ENCODE data around the gene MLPH.

Gene MLPH

GRCh38 chr2:237529452-237530402 lies 42.7 kb downstream of the MLPH start:
- TF ChIP-seq RAD21 (IDR thresholded peaks at IDR 0.05; ENCODE audit: low read depth) (no peak), MAX (IDR thresholded peaks at IDR 0.05) (no peak), CREB1 (IDR thresholded peaks at IDR 0.05; ENCODE audit: low read depth) (no peak), USF1 (IDR thresholded peaks at IDR 0.05) (no peak), CEBPB (IDR thresholded peaks at IDR 0.05) (no peak), FOXM1 (IDR thresholded peaks at IDR 0.05; ENCODE audit: borderline replicate concordance, low read depth) (no peak), REST (IDR thresholded peaks at IDR 0.05; ENCODE audit: low read depth) (no peak), TAF1 (IDR thresholded peaks at IDR 0.05; ENCODE audit: low read depth) (no peak), EGR1 (IDR thresholded peaks at IDR 0.05) (no peak), YY1 (IDR thresholded peaks at IDR 0.05; ENCODE audit: low read depth) (no peak), NFIC (IDR thresholded peaks at IDR 0.05) (no peak), TCF12 (IDR thresholded peaks at IDR 0.05; ENCODE audit: low read depth) (no peak), ZBTB7A (IDR thresholded peaks at IDR 0.05; ENCODE audit: low read depth) (no peak), EP300 (IDR thresholded peaks at IDR 0.05; ENCODE audit: borderline replicate concordance) (no peak), TEAD4 (IDR thresholded peaks at IDR 0.05) (no peak)

- TF ChIP-seq RAD21 (IDR thresholded peaks at IDR 0.05; ENCODE audit: low read depth): no peak
- TF ChIP-seq MAX (IDR thresholded peaks at IDR 0.05): no peak
- TF ChIP-seq ZBTB7A (IDR thresholded peaks at IDR 0.05; ENCODE audit: low read depth): no peak
- no peak for TF ChIP-seq TEAD4 (IDR thresholded peaks at IDR 0.05)
- no peak for TF ChIP-seq FOXM1 (IDR thresholded peaks at IDR 0.05; ENCODE audit: borderline replicate concordance, low read depth)
- TF ChIP-seq USF1 (IDR thresholded peaks at IDR 0.05): no peak
These were observed 43.7 kb downstream of the MLPH start for GRCh38 chr2:237530472-237531433.

GRCh38 chr2:237532160-237532559 lies 45.1 kb downstream of the MLPH start:
- TF ChIP-seq CEBPB (IDR thresholded peaks at IDR 0.05) (no peak), MAX (IDR thresholded peaks at IDR 0.05) (no peak), USF1 (IDR thresholded peaks at IDR 0.05) (no peak), YY1 (IDR thresholded peaks at IDR 0.05; ENCODE audit: low read depth) (no peak), TEAD4 (IDR thresholded peaks at IDR 0.05) (no peak), CREB1 (IDR thresholded peaks at IDR 0.05; ENCODE audit: low read depth) (no peak), REST (IDR thresholded peaks at IDR 0.05; ENCODE audit: low read depth) (no peak)

GRCh38 chr2:237533668-237534161 lies 46.7 kb downstream of the MLPH start:
- no peak for TF ChIP-seq TCF12 (IDR thresholded peaks at IDR 0.05; ENCODE audit: low read depth)
- no peak for TF ChIP-seq MAX (IDR thresholded peaks at IDR 0.05)
- TF ChIP-seq USF1 (IDR thresholded peaks at IDR 0.05): no peak
- TF ChIP-seq TAF1 (IDR thresholded peaks at IDR 0.05; ENCODE audit: low read depth): no peak
- no peak for TF ChIP-seq TEAD4 (IDR thresholded peaks at IDR 0.05)
- TF ChIP-seq EP300 (IDR thresholded peaks at IDR 0.05; ENCODE audit: borderline replicate concordance): no peak
- no peak for TF ChIP-seq YY1 (IDR thresholded peaks at IDR 0.05; ENCODE audit: low read depth)
- TF ChIP-seq NFIC (IDR thresholded peaks at IDR 0.05): no peak
- no peak for TF ChIP-seq CREB1 (IDR thresholded peaks at IDR 0.05; ENCODE audit: low read depth)
- no peak for TF ChIP-seq ZBTB7A (IDR thresholded peaks at IDR 0.05; ENCODE audit: low read depth)
- no peak for TF ChIP-seq CEBPB (IDR thresholded peaks at IDR 0.05)
- TF ChIP-seq RAD21 (IDR thresholded peaks at IDR 0.05; ENCODE audit: low read depth): no peak
- TF ChIP-seq FOXM1 (IDR thresholded peaks at IDR 0.05; ENCODE audit: borderline replicate concordance, low read depth): no peak
